Inflammatory macrophage (primary cell): ENCODE measurements around the gene NPAS1.
"Not testable (repeated sequence)": the region's sequence is repeated elsewhere in the genome, so short reads cannot be mapped to it uniquely, and the experiment has no call there.

ENCODE experiments used
- DNase-seq, 2 donors: peaks; one replicate each; pipeline ENCODE4 v3.0.0-alpha.2; 2020 to 2022

Gene NPAS1

GRCh38 chr19:47047272-47047762, 27.7 kb downstream of the NPAS1 start:
- DNase-seq = peak in 1 of 2 donors; percentile 22

- DNase-seq = peak; percentile 84 to 89
Observed at GRCh38 chr19:47047763-47048405, 28.2 kb downstream of the NPAS1 start.

- DNase-seq = no peak
Observed at GRCh38 chr19:47049307-47049700, 29.7 kb downstream of the NPAS1 start.

- DNase-seq = not testable (repeated sequence)
Observed at GRCh38 chr19:47050562-47050961, 30.9 kb downstream of the NPAS1 start.

- DNase-seq = no peak
Observed at GRCh38 chr19:47056411-47056810, 36.8 kb downstream of the NPAS1 start.

- DNase-seq = no peak
Observed at GRCh38 chr19:47057328-47057727, 37.7 kb downstream of the NPAS1 start.

GRCh38 chr19:47058621-47059022, 39.0 kb downstream of the NPAS1 start:
- no peak for DNase-seq

- no peak for DNase-seq
Observed at GRCh38 chr19:47063874-47064273, 44.2 kb downstream of the NPAS1 start.

GRCh38 chr19:47065242-47065641, 45.6 kb downstream of the NPAS1 start:
- no peak for DNase-seq

GRCh38 chr19:47066376-47067214, 47.0 kb downstream of the NPAS1 start:
- DNase-seq = no peak

GRCh38 chr19:47067215-47067847, 47.7 kb downstream of the NPAS1 start:
- DNase-seq = no peak

GRCh38 chr19:47068246-47068645, 48.6 kb downstream of the NPAS1 start:
- no peak for DNase-seq

- DNase-seq = no peak
Observed at GRCh38 chr19:47068876-47069406, 49.3 kb downstream of the NPAS1 start.

- DNase-seq = no peak
Observed at GRCh38 chr19:47069795-47070194, 50.2 kb downstream of the NPAS1 start.

GRCh38 chr19:47070756-47071155, 51.1 kb downstream of the NPAS1 start:
- no peak for DNase-seq

GRCh38 chr19:47071731-47072130, 52.1 kb downstream of the NPAS1 start:
- DNase-seq = no peak

GRCh38 chr19:47072323-47072722, 52.7 kb downstream of the NPAS1 start:
- DNase-seq = no peak

GRCh38 chr19:47073574-47073973, 53.9 kb downstream of the NPAS1 start:
- DNase-seq = no peak

GRCh38 chr19:47074621-47075020, 55.0 kb downstream of the NPAS1 start:
- DNase-seq = peak in 1 of 2 donors; percentile 34

GRCh38 chr19:47075179-47075810, 55.7 kb downstream of the NPAS1 start:
- peak; percentile 77 to 87 for DNase-seq

- DNase-seq = no peak
Observed at GRCh38 chr19:47075941-47076340, 56.3 kb downstream of the NPAS1 start.

- not testable (repeated sequence) for DNase-seq
Observed at GRCh38 chr19:47078351-47078750, 58.7 kb downstream of the NPAS1 start.

GRCh38 chr19:47081095-47081494, 61.5 kb downstream of the NPAS1 start:
- no peak for DNase-seq
